Heart left ventricle (tissue), 13 donors: Measurements from ENCODE around the gene MED27.

Experiments
- POLR2A ChIP-seq, 2 donors: fragments of 450-650 bp; IDR thresholded peaks; one replicate each; pipeline ENCODE4 v1.6.1; 2017; ENCODE audit warnings: antibody characterized with exemption in 2 of 2, mild to moderate bottlenecking in 2 of 2, moderate library complexity in 2 of 2
- TF ChIP-seq, protein P1 (sequence below), 12 donors: fragments of 200-600 bp; sonication (generic) in 4 of 12; IDR thresholded peaks; one replicate each; pipeline versions ENCODE4 v1.5.0 to v1.8.0; 2018 to 2022; ENCODE audit warnings: antibody characterized with exemption in 12 of 12, mild to moderate bottlenecking in 5 of 12
- donor health status: ischemic (EF 13 %, LVEDD 7.1; RV severe dilation, severe dysfunction).
- donor health status: DM: no; HTN: yes; CAD: no.
- donor health status: DM: no; HTN: no; CAD: no.
- donor health status: ischemic (EF 25% LVEDD 6.9; RV normal size, moderate dysfunction).
- donor health status: ischemic (EF 25% LVEDD 5.7; RV mildly dilated, moderate dysfunction).
- donor health status: ischemic (EF 35%, LVEDD 5.7; RV mildly dilated, moderate dysfunction).
- donor health status: nonischemic (EF 11% LVEDD 7.7; RV severe dilation, severe dysfunction).
- donor health status: DM: yes; HTN: yes; CAD: no.
- donor health status: PGD.
- donor health status: ischemic (EF 29% LVEDD 5.4; RV normal size, mild dysfunction).
- donor health status: nonischemic (EF 23%, LVEDD 6.1; RV moderate dilation, normal function).

- TF ChIP-seq, protein P1, sequence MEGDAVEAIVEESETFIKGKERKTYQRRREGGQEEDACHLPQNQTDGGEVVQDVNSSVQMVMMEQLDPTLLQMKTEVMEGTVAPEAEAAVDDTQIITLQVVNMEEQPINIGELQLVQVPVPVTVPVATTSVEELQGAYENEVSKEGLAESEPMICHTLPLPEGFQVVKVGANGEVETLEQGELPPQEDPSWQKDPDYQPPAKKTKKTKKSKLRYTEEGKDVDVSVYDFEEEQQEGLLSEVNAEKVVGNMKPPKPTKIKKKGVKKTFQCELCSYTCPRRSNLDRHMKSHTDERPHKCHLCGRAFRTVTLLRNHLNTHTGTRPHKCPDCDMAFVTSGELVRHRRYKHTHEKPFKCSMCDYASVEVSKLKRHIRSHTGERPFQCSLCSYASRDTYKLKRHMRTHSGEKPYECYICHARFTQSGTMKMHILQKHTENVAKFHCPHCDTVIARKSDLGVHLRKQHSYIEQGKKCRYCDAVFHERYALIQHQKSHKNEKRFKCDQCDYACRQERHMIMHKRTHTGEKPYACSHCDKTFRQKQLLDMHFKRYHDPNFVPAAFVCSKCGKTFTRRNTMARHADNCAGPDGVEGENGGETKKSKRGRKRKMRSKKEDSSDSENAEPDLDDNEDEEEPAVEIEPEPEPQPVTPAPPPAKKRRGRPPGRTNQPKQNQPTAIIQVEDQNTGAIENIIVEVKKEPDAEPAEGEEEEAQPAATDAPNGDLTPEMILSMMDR (IDR thresholded peaks at IDR 0.05) = no peak
- TF ChIP-seq POLR2A (IDR thresholded peaks at IDR 0.05) = no peak
Measured at GRCh38 chr9:131833083-131833482, 246.6 kb downstream of the MED27 start.
